OCI-LY1 (cell line): ENCODE results near the gene GSTA1.

ENCODE experiments used
- EZH2 ChIP-seq: fragments of 200-600 bp; sonication (generic), shearing (Covaris generic); IDR thresholded peaks from 2 replicates; pipeline ENCODE4 v1.8.0; 2017; ENCODE audit warnings: borderline replicate concordance, mixed run types, mild to moderate bottlenecking, antibody characterized with exemption, low read length, moderate library complexity, mixed read lengths
- TF ChIP-seq, protein P1 (sequence below): fragments of 200-600 bp; sonication (generic), shearing (Covaris generic); IDR thresholded peaks from 2 replicates; pipeline ENCODE4 v1.5.1; 2017; ENCODE audit warnings: mild to moderate bottlenecking, antibody characterized with exemption, low read length, moderate library complexity, mixed read lengths

DNA sequence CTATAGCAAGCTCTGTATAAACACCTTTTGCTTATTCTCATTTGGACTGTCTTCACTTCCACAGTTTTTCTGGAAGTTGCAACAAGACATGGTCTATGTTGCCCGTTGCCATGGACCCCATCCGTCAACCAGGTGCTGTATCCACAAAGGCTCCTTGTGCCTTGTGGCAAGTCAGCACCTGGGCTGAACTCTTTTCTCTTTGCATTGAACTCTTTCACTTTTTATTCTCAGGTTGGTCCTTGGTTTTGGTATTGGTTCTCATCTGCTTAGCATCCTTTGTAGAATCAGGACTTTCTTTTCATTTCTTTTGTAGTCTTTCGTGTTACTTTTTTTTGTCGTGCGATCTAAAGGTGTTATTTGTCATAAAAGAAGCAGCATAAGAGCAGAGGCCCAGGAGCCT lies 5.0 kb upstream of the GSTA1 start:
- TF ChIP-seq, protein P1, sequence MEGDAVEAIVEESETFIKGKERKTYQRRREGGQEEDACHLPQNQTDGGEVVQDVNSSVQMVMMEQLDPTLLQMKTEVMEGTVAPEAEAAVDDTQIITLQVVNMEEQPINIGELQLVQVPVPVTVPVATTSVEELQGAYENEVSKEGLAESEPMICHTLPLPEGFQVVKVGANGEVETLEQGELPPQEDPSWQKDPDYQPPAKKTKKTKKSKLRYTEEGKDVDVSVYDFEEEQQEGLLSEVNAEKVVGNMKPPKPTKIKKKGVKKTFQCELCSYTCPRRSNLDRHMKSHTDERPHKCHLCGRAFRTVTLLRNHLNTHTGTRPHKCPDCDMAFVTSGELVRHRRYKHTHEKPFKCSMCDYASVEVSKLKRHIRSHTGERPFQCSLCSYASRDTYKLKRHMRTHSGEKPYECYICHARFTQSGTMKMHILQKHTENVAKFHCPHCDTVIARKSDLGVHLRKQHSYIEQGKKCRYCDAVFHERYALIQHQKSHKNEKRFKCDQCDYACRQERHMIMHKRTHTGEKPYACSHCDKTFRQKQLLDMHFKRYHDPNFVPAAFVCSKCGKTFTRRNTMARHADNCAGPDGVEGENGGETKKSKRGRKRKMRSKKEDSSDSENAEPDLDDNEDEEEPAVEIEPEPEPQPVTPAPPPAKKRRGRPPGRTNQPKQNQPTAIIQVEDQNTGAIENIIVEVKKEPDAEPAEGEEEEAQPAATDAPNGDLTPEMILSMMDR: no peak
- no peak for TF ChIP-seq EZH2
